ENCODE data around the gene INHBC.
"Not testable (repeated sequence)": the region's sequence is repeated elsewhere in the genome, so short reads cannot be mapped to it uniquely, and the experiment has no call there.

GRCh38 chr12:57426948-57427347 lies 7.6 kb upstream of the INHBC start:
- TF ChIP-seq EZH2 (IDR thresholded peaks at IDR 0.05; ENCODE audit: low read length, unreplicated experiment); CTCF (conservative IDR thresholded peaks at IDR 0.05; ENCODE audit: low read depth, low read length): not testable (repeated sequence)

All from PC-3 (cell line).